ENCODE results near the gene HDGFL3.

Gene HDGFL3

GRCh38 chr15:83205725-83206324, 1.8 kb downstream of the HDGFL3 start:
- TF ChIP-seq NFIC (IDR thresholded peaks at IDR 0.05) (no peak), YY1 (IDR thresholded peaks at IDR 0.05; ENCODE audit: low read depth) (no peak), FOXM1 (IDR thresholded peaks at IDR 0.05; ENCODE audit: borderline replicate concordance, low read depth) (no peak), TEAD4 (IDR thresholded peaks at IDR 0.05) (no peak), EGR1 (IDR thresholded peaks at IDR 0.05) (no peak), EP300 (IDR thresholded peaks at IDR 0.05; ENCODE audit: borderline replicate concordance) (no peak), TCF12 (IDR thresholded peaks at IDR 0.05; ENCODE audit: low read depth) (no peak), CEBPB (IDR thresholded peaks at IDR 0.05) (no peak), RAD21 (IDR thresholded peaks at IDR 0.05; ENCODE audit: low read depth) (no peak), MAX (IDR thresholded peaks at IDR 0.05) (no peak), TAF1 (IDR thresholded peaks at IDR 0.05; ENCODE audit: low read depth) (no peak), REST (IDR thresholded peaks at IDR 0.05; ENCODE audit: low read depth) (no peak), CREB1 (IDR thresholded peaks at IDR 0.05; ENCODE audit: low read depth) (no peak), ZBTB7A (IDR thresholded peaks at IDR 0.05; ENCODE audit: low read depth) (no peak), USF1 (IDR thresholded peaks at IDR 0.05) (no peak)

GRCh38 chr15:83204697-83205096, 2.9 kb downstream of the HDGFL3 start:
- TF ChIP-seq NFIC (IDR thresholded peaks at IDR 0.05) (no peak), TEAD4 (IDR thresholded peaks at IDR 0.05) (no peak), ZBTB7A (IDR thresholded peaks at IDR 0.05; ENCODE audit: low read depth) (no peak)

GRCh38 chr15:83203543-83203942, 4.1 kb downstream of the HDGFL3 start:
- TF ChIP-seq TCF12 (IDR thresholded peaks at IDR 0.05; ENCODE audit: low read depth) (no peak), CEBPB (IDR thresholded peaks at IDR 0.05) (no peak), EP300 (IDR thresholded peaks at IDR 0.05; ENCODE audit: borderline replicate concordance) (no peak)

- TF ChIP-seq CEBPB (IDR thresholded peaks at IDR 0.05) (no peak), FOXM1 (IDR thresholded peaks at IDR 0.05; ENCODE audit: borderline replicate concordance, low read depth) (no peak), EGR1 (IDR thresholded peaks at IDR 0.05) (no peak), NFIC (IDR thresholded peaks at IDR 0.05) (no peak), RAD21 (IDR thresholded peaks at IDR 0.05; ENCODE audit: low read depth) (no peak), ZBTB7A (IDR thresholded peaks at IDR 0.05; ENCODE audit: low read depth) (no peak), REST (IDR thresholded peaks at IDR 0.05; ENCODE audit: low read depth) (no peak), TCF12 (IDR thresholded peaks at IDR 0.05; ENCODE audit: low read depth) (no peak), CREB1 (IDR thresholded peaks at IDR 0.05; ENCODE audit: low read depth) (no peak), MAX (IDR thresholded peaks at IDR 0.05) (no peak)
Observed at GRCh38 chr15:83200589-83200988, 7.0 kb downstream of the HDGFL3 start.

GRCh38 chr15:83200162-83200561, 7.5 kb downstream of the HDGFL3 start:
- TF ChIP-seq TAF1 (IDR thresholded peaks at IDR 0.05; ENCODE audit: low read depth) (no peak), NFIC (IDR thresholded peaks at IDR 0.05) (no peak)

- no peak for TF ChIP-seq USF1 (IDR thresholded peaks at IDR 0.05)
- no peak for TF ChIP-seq CEBPB (IDR thresholded peaks at IDR 0.05)
- no peak for TF ChIP-seq EGR1 (IDR thresholded peaks at IDR 0.05)
- no peak for TF ChIP-seq EP300 (IDR thresholded peaks at IDR 0.05; ENCODE audit: borderline replicate concordance)
- TF ChIP-seq NFIC (IDR thresholded peaks at IDR 0.05): no peak
- TF ChIP-seq REST (IDR thresholded peaks at IDR 0.05; ENCODE audit: low read depth): no peak
- TF ChIP-seq RAD21 (IDR thresholded peaks at IDR 0.05; ENCODE audit: low read depth): no peak
- no peak for TF ChIP-seq TAF1 (IDR thresholded peaks at IDR 0.05; ENCODE audit: low read depth)
- TF ChIP-seq TEAD4 (IDR thresholded peaks at IDR 0.05): no peak
- no peak for TF ChIP-seq ZBTB7A (IDR thresholded peaks at IDR 0.05; ENCODE audit: low read depth)
- TF ChIP-seq CREB1 (IDR thresholded peaks at IDR 0.05; ENCODE audit: low read depth): no peak
Observed at GRCh38 chr15:83199288-83199687, 8.3 kb downstream of the HDGFL3 start.
